ENCODE data around the gene TMEM19. TPM values are rescaled to one million over a fixed set of nuclear protein-coding genes. Genes with fewer than 3 reads are reported as not detected.
"Not testable (repeated sequence)": the region's sequence is repeated elsewhere in the genome, so short reads cannot be mapped to it uniquely, and the experiment has no call there.

The TMEM19 gene
- total RNA-seq, 1 experiment from 2014 or later = 32.8 TPM

- Histone ChIP-seq H3K9ac (ENCODE audit: low read length) (no peak overlapping the region), H3K27me3 (ENCODE audit: low read length) (no peaks in the 10 kb centered on the region), H3K79me2 (ENCODE audit: low read length) (no peaks in the 10 kb centered on the region; the same call in 1 of the 2 replicates), H3K4me3 (ENCODE audit: low read length) (no peak overlapping the region), H3K36me3 (ENCODE audit: insufficient read depth, low read length) (0 out of 2 replicates have a peak, but pooled peaks cover 7% of the 10 kb centered on the region), H3K4me1 (ENCODE audit: low read length) (peaks cover 17% of the 10 kb centered on the region), H3K4me2 (ENCODE audit: low read depth, low read length, poor library complexity, severe bottlenecking) (no peak overlapping the region), H3K9me3 (ENCODE audit: low read length) (no peaks in the 10 kb centered on the region), H2AFZ (ENCODE audit: low read length) (no peak overlapping the region), H3K9me2 (replicated peaks; ENCODE audit: insufficient read depth, low read length) (no peaks in the 10 kb centered on the region; the same call in 1 of the 2 replicates), H3K27ac (ENCODE audit: low read length) (no peak overlapping the region), H4K20me1 (ENCODE audit: insufficient read depth, low read depth, low read length) (no peaks in the 10 kb centered on the region)
- no peak for DNase-seq
Observed at GRCh38 chr12:71671311-71671710, 14.6 kb upstream of the TMEM19 start.

DNA sequence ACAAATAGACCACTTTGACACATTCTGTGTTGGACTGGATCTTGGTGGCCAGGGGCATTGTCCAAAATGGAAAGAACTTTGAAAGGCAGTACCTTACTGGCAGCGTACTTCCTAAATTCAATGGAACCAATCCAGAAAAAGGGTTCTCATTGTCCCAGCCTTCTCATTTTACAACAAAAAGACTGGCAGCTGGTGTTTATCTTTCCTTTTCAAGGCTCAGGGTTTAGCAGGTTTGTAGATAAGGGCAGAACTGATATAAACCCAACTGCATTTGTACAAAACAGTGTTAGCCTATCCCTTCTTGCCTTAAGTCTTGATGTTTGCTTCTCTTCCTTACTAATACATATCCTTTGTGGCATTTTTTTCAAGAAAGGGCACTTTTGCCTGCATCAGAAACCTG is 14.1 kb upstream of the TMEM19 start:
- no peaks in the 10 kb centered on the region; the same call in 1 of the 2 replicates for H3K9me2 ChIP-seq (replicated peaks; ENCODE audit: insufficient read depth, low read length)
- H3K9me3 ChIP-seq (ENCODE audit: low read length) = no peaks in the 10 kb centered on the region
- H2AFZ ChIP-seq (ENCODE audit: low read length) = no peak overlapping the region
- no peaks in the 10 kb centered on the region for H4K20me1 ChIP-seq (ENCODE audit: insufficient read depth, low read depth, low read length)
- no peak for DNase-seq
- H3K27me3 ChIP-seq (ENCODE audit: low read length) = no peaks in the 10 kb centered on the region
- peaks cover 17% of the 10 kb centered on the region for H3K4me1 ChIP-seq (ENCODE audit: low read length)
- no peaks in the 10 kb centered on the region for H3K79me2 ChIP-seq (ENCODE audit: low read length)
- H3K27ac ChIP-seq (ENCODE audit: low read length) = no peak overlapping the region
- no peak overlapping the region for H3K4me2 ChIP-seq (ENCODE audit: low read depth, low read length, poor library complexity, severe bottlenecking)
- no peak overlapping the region for H3K4me3 ChIP-seq (ENCODE audit: low read length)
- H3K36me3 ChIP-seq (ENCODE audit: insufficient read depth, low read length) = 0 out of 2 replicates have a peak, but pooled peaks cover 7% of the 10 kb centered on the region
- H3K9ac ChIP-seq (ENCODE audit: low read length) = no peak overlapping the region

DNA sequence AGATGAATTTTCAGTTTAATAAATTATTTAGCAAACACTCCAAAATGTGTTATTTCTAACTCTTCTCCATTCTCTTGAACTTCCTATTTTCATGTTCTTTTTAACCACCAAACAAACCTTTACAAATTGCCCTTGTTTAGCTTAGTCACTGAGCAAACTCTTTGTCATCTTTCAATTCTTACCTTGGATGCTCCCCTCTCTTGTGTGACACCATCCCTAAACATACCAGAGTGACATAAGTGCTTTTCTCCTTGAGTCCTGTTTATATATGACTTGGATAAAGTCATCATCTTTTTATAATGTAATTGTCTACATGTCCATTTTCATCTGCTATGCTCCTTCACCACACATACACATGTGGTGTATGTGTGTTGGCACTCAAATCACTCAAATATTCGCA is 3.4 kb upstream of the TMEM19 start:
- H3K27me3 ChIP-seq (ENCODE audit: low read length) = no peaks in the 10 kb centered on the region
- no peak overlapping the region for H3K4me3 ChIP-seq (ENCODE audit: low read length)
- DNase-seq = no peak
- H3K27ac ChIP-seq (ENCODE audit: low read length) = no peak overlapping the region
- no peaks in the 10 kb centered on the region for H4K20me1 ChIP-seq (ENCODE audit: insufficient read depth, low read depth, low read length)
- H3K9me3 ChIP-seq (ENCODE audit: low read length) = no peaks in the 10 kb centered on the region
- H3K79me2 ChIP-seq (ENCODE audit: low read length) = no peaks in the 10 kb centered on the region
- H3K4me2 ChIP-seq (ENCODE audit: low read depth, low read length, poor library complexity, severe bottlenecking) = no peak overlapping the region
- no peaks in the 10 kb centered on the region for H3K36me3 ChIP-seq (ENCODE audit: insufficient read depth, low read length)
- H2AFZ ChIP-seq (ENCODE audit: low read length) = no peak overlapping the region
- H3K9ac ChIP-seq (ENCODE audit: low read length) = no peak overlapping the region
- no peaks in the 10 kb centered on the region for H3K9me2 ChIP-seq (replicated peaks; ENCODE audit: insufficient read depth, low read length)
- peaks cover 20% of the 10 kb centered on the region for H3K4me1 ChIP-seq (ENCODE audit: low read length)

GRCh38 chr12:71683633-71684032 is 2.2 kb upstream of the TMEM19 start:
- no peak overlapping the region for H2AFZ ChIP-seq (ENCODE audit: low read length)

DNA sequence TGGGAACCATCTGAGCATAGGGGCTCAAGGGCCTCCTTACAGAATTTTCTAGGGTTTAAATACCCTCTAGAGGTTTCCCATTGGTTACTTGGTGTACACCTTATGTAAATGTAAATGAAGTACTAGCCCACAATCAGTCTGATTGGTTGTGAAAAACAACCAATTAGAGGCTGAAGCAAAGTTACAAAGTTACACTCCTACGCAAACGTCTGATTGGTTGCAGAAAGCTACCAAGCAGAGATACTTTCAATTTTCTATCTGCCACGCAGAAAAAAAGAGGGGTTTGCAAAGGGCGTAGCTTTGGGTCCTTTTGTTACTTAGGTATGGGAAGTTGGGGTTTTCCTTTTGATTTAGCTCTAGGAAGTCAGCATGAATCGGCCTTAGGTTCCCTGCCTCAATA is 1.8 kb upstream of the TMEM19 start:
- Histone ChIP-seq H4K20me1 (ENCODE audit: insufficient read depth, low read depth, low read length) (no peaks in the 10 kb centered on the region), H3K4me2 (ENCODE audit: low read depth, low read length, poor library complexity, severe bottlenecking) (no peak overlapping the region), H2AFZ (ENCODE audit: low read length) (no peak overlapping the region)

More at GRCh38 chr12:71683633-71684032, 2.2 kb upstream of the TMEM19 start:
- Histone ChIP-seq H3K9ac (ENCODE audit: low read length) (no peak overlapping the region), H3K27ac (ENCODE audit: low read length) (no peak overlapping the region), H3K27me3 (ENCODE audit: low read length) (no peaks in the 10 kb centered on the region), H4K20me1 (ENCODE audit: insufficient read depth, low read depth, low read length) (no peaks in the 10 kb centered on the region), H3K4me3 (ENCODE audit: low read length) (no peak overlapping the region), H3K79me2 (ENCODE audit: low read length) (peaks cover 9% of the 10 kb centered on the region), H3K9me2 (replicated peaks; ENCODE audit: insufficient read depth, low read length) (no peaks in the 10 kb centered on the region), H3K9me3 (ENCODE audit: low read length) (no peaks in the 10 kb centered on the region), H3K4me1 (ENCODE audit: low read length) (peaks cover 32% of the 10 kb centered on the region), H3K4me2 (ENCODE audit: low read depth, low read length, poor library complexity, severe bottlenecking) (no peak overlapping the region), H3K36me3 (ENCODE audit: insufficient read depth, low read length) (no peaks in the 10 kb centered on the region)
- DNase-seq = no peak

GRCh38 chr12:71685312-71685906 is 473 bp upstream of the TMEM19 start:
- H3K4me3 ChIP-seq (ENCODE audit: low read length) = peak overlapping the region; percentile 67
- DNase-seq = no peak
- no peaks in the 10 kb centered on the region for H3K9me3 ChIP-seq (ENCODE audit: low read length)
- H3K4me2 ChIP-seq (ENCODE audit: low read depth, low read length, poor library complexity, severe bottlenecking) = peak overlapping the region; percentile 79
- peak overlapping the region; percentile 89 for H3K27ac ChIP-seq (ENCODE audit: low read length)
- peaks cover 20% of the 10 kb centered on the region for H3K79me2 ChIP-seq (ENCODE audit: low read length)
- peaks cover 50% of the 10 kb centered on the region for H3K4me1 ChIP-seq (ENCODE audit: low read length)
- H3K36me3 ChIP-seq (ENCODE audit: insufficient read depth, low read length) = no peaks in the 10 kb centered on the region
- H3K9me2 ChIP-seq (replicated peaks; ENCODE audit: insufficient read depth, low read length) = no peaks in the 10 kb centered on the region
- peak overlapping the region; percentile 88 for H2AFZ ChIP-seq (ENCODE audit: low read length)
- H4K20me1 ChIP-seq (ENCODE audit: insufficient read depth, low read depth, low read length) = no peaks in the 10 kb centered on the region
- H3K9ac ChIP-seq (ENCODE audit: low read length) = peak overlapping the region; percentile 74
- H3K27me3 ChIP-seq (ENCODE audit: low read length) = no peaks in the 10 kb centered on the region

More for the DNA sequence above, 1.8 kb upstream of the TMEM19 start:
- Histone ChIP-seq H3K4me1 (ENCODE audit: low read length) (peaks cover 37% of the 10 kb centered on the region), H3K27me3 (ENCODE audit: low read length) (no peaks in the 10 kb centered on the region), H3K9ac (ENCODE audit: low read length) (no peak overlapping the region), H3K4me3 (ENCODE audit: low read length) (no peak overlapping the region), H3K27ac (ENCODE audit: low read length) (no peak overlapping the region), H3K9me2 (replicated peaks; ENCODE audit: insufficient read depth, low read length) (no peaks in the 10 kb centered on the region), H3K9me3 (ENCODE audit: low read length) (no peaks in the 10 kb centered on the region), H3K36me3 (ENCODE audit: insufficient read depth, low read length) (no peaks in the 10 kb centered on the region), H3K79me2 (ENCODE audit: low read length) (peaks cover 13% of the 10 kb centered on the region)
- DNase-seq = no peak

- H3K36me3 ChIP-seq (ENCODE audit: insufficient read depth, low read length) = no peaks in the 10 kb centered on the region
- no peaks in the 10 kb centered on the region for H4K20me1 ChIP-seq (ENCODE audit: insufficient read depth, low read depth, low read length)
- no peak for DNase-seq
- no peaks in the 10 kb centered on the region for H3K27me3 ChIP-seq (ENCODE audit: low read length)
- peaks cover 20% of the 10 kb centered on the region for H3K79me2 ChIP-seq (ENCODE audit: low read length)
- peak overlapping the region; percentile 74 for H3K9ac ChIP-seq (ENCODE audit: low read length)
- H3K4me1 ChIP-seq (ENCODE audit: low read length) = peaks cover 62% of the 10 kb centered on the region
- no peaks in the 10 kb centered on the region for H3K9me2 ChIP-seq (replicated peaks; ENCODE audit: insufficient read depth, low read length)
- peak overlapping the region; percentile 67 for H3K4me3 ChIP-seq (ENCODE audit: low read length)
- peak overlapping the region; percentile 89 for H3K27ac ChIP-seq (ENCODE audit: low read length)
- no peaks in the 10 kb centered on the region for H3K9me3 ChIP-seq (ENCODE audit: low read length)
- peak overlapping the region; percentile 47; the same call in 1 of the 2 replicates for H2AFZ ChIP-seq (ENCODE audit: low read length)
- H3K4me2 ChIP-seq (ENCODE audit: low read depth, low read length, poor library complexity, severe bottlenecking) = peak overlapping the region; percentile 79
Observed at GRCh38 chr12:71686658-71687025, 760 bp downstream of the TMEM19 start.

- Histone ChIP-seq H3K4me3 (ENCODE audit: low read length) (peak overlapping the region; percentile 67), H3K27ac (ENCODE audit: low read length) (peak overlapping the region; percentile 89), H3K79me2 (ENCODE audit: low read length) (peaks cover 21% of the 10 kb centered on the region), H3K4me2 (ENCODE audit: low read depth, low read length, poor library complexity, severe bottlenecking) (peak overlapping the region; percentile 79), H3K4me1 (ENCODE audit: low read length) (peaks cover 67% of the 10 kb centered on the region), H3K9ac (ENCODE audit: low read length) (peak overlapping the region; percentile 74)
- H3K9me3 ChIP-seq (ENCODE audit: low read length); DNase-seq; H3K9me2 ChIP-seq (replicated peaks; ENCODE audit: insufficient read depth, low read length); H4K20me1 ChIP-seq (ENCODE audit: insufficient read depth, low read depth, low read length); H3K36me3 ChIP-seq (ENCODE audit: insufficient read depth, low read length); H2AFZ ChIP-seq (ENCODE audit: low read length); H3K27me3 ChIP-seq (ENCODE audit: low read length): not testable (repeated sequence)
Observed at GRCh38 chr12:71687172-71687571, 1.3 kb downstream of the TMEM19 start.

All from Karpas-422 (cell line).